OCI-LY1 (cell line): ENCODE results near the gene COLQ.

Source experiments
- H2AFZ ChIP-seq: fragments of 200-600 bp; sonication (generic), shearing (Covaris generic); 2 replicates; pipeline ENCODE4 v1.6.0; 2014; ENCODE audit warnings: antibody characterized with exemption, mild to moderate bottlenecking, low read length
- H3F3A ChIP-seq: fragments of 200-600 bp; sonication (generic), shearing (Covaris generic); 2 replicates; pipeline ENCODE4 v1.6.0; 2014; ENCODE audit warnings: mild to moderate bottlenecking, antibody characterized with exemption, low read length, moderate library complexity; ENCODE audit not compliant: insufficient read depth
- H3K27ac ChIP-seq: fragments of 200-600 bp; sonication (generic); 2 replicates; pipeline ENCODE4 v1.5.1; 2014; ENCODE audit warnings: low read length, mixed run types, mild to moderate bottlenecking, low read depth; ENCODE audit not compliant: poor library complexity, severe bottlenecking
- H3K27me3 ChIP-seq: fragments of 200-600 bp; sonication (generic); 2 replicates; pipeline ENCODE4 v1.6.0; 2014; ENCODE audit warnings: antibody characterized with exemption, mild to moderate bottlenecking, low read length, moderate library complexity; ENCODE audit not compliant: insufficient read depth
- H3K36me3 ChIP-seq: fragments of 200-600 bp; sonication (generic); 2 replicates; pipeline ENCODE4 v1.6.1; 2014; ENCODE audit warnings: mild to moderate bottlenecking, antibody characterized with exemption, low read length, moderate library complexity, mixed read lengths; ENCODE audit not compliant: insufficient read depth
- H3K4me1 ChIP-seq: fragments of 200-600 bp; sonication (generic); 2 replicates; pipeline ENCODE4 v1.5.1; 2014; ENCODE audit warnings: mild to moderate bottlenecking, low read length, moderate library complexity; ENCODE audit not compliant: insufficient read depth, severe bottlenecking
- H3K4me2 ChIP-seq: fragments of 200-600 bp; sonication (generic), shearing (Covaris generic); 2 replicates; pipeline ENCODE4 v1.6.1; 2014; ENCODE audit warnings: low read length
- H3K4me3 ChIP-seq: fragments of 200-600 bp; sonication (generic); 2 replicates; pipeline ENCODE4 v1.5.1; 2014; ENCODE audit warnings: low read length, low read depth, mild to moderate bottlenecking, mixed read lengths; ENCODE audit not compliant: poor library complexity, severe bottlenecking
- H3K79me2 ChIP-seq: fragments of 200-600 bp; shearing (Covaris generic); 2 replicates; pipeline ENCODE4 v1.6.1; 2016; ENCODE audit warnings: mixed run types, low read length, mixed read lengths; ENCODE audit not compliant: insufficient read depth
- H3K9ac ChIP-seq: fragments of 200-600 bp; sonication (generic), shearing (Covaris generic); 2 replicates; pipeline ENCODE4 v1.6.1; 2014; ENCODE audit warnings: mild to moderate bottlenecking, low read length, mixed read lengths
- H3K9me2 ChIP-seq: fragments of 200-600 bp; sonication (generic), shearing (Covaris generic); 2 replicates; pipeline ENCODE4 v1.6.1; 2014; ENCODE audit warnings: low read depth, mild to moderate bottlenecking, low read length, mixed read lengths
- H3K9me3 ChIP-seq: fragments of 200-600 bp; shearing (Covaris generic); 2 replicates; pipeline ENCODE4 v1.6.1; 2014; ENCODE audit warnings: low read length, mixed read lengths
- H4K20me1 ChIP-seq: fragments of 200-600 bp; sonication (generic), shearing (Covaris generic); 2 replicates; pipeline ENCODE4 v1.6.0; 2016; ENCODE audit warnings: mild to moderate bottlenecking, low read length; ENCODE audit not compliant: insufficient read depth
- CTCF ChIP-seq: fragments of 200-600 bp; sonication (generic), shearing (Covaris generic); IDR thresholded peaks from 2 replicates; pipeline ENCODE4 v1.5.1; 2017; ENCODE audit warnings: mild to moderate bottlenecking, antibody characterized with exemption, low read length, moderate library complexity, mixed read lengths
- EZH2 ChIP-seq: fragments of 200-600 bp; sonication (generic), shearing (Covaris generic); IDR thresholded peaks from 2 replicates; pipeline ENCODE4 v1.8.0; 2017; ENCODE audit warnings: borderline replicate concordance, mixed run types, mild to moderate bottlenecking, antibody characterized with exemption, low read length, moderate library complexity, mixed read lengths

COLQ gene

GRCh38 chr3:15450438-15451215 is 70.9 kb downstream of the COLQ start:
- no peaks in the 10 kb centered on the region for H3K27me3 ChIP-seq
- no peak overlapping the region for H3K4me3 ChIP-seq
- H3F3A ChIP-seq: no peaks in the 10 kb centered on the region
- H3K4me2 ChIP-seq: no peak overlapping the region
- no peaks in the 10 kb centered on the region for H3K4me1 ChIP-seq
- no peak for TF ChIP-seq CTCF
- TF ChIP-seq EZH2: no peak
- H3K36me3 ChIP-seq: no peaks in the 10 kb centered on the region
- no peaks in the 10 kb centered on the region for H4K20me1 ChIP-seq
- no peak overlapping the region for H2AFZ ChIP-seq
- no peaks in the 10 kb centered on the region for H3K9me3 ChIP-seq
- H3K27ac ChIP-seq: no peak overlapping the region
- no peak overlapping the region for H3K9ac ChIP-seq
- H3K9me2 ChIP-seq: no peaks in the 10 kb centered on the region
- H3K79me2 ChIP-seq: no peaks in the 10 kb centered on the region

GRCh38 chr3:15449489-15450224 is 71.8 kb downstream of the COLQ start:
- no peaks in the 10 kb centered on the region for H3K9me3 ChIP-seq
- no peak overlapping the region for H3K9ac ChIP-seq
- H3K27me3 ChIP-seq: no peaks in the 10 kb centered on the region
- no peaks in the 10 kb centered on the region for H3K4me1 ChIP-seq
- H4K20me1 ChIP-seq: no peaks in the 10 kb centered on the region
- H3F3A ChIP-seq: no peaks in the 10 kb centered on the region
- H3K4me2 ChIP-seq: no peak overlapping the region
- H3K79me2 ChIP-seq: no peaks in the 10 kb centered on the region
- H3K27ac ChIP-seq: no peak overlapping the region
- H2AFZ ChIP-seq: no peak overlapping the region
- H3K9me2 ChIP-seq: no peaks in the 10 kb centered on the region
- TF ChIP-seq EZH2 (no peak), CTCF (no peak)
- H3K36me3 ChIP-seq: no peaks in the 10 kb centered on the region
- no peak overlapping the region for H3K4me3 ChIP-seq

GRCh38 chr3:15443826-15444524 is 77.5 kb downstream of the COLQ start:
- H3K4me1 ChIP-seq: no peaks in the 10 kb centered on the region
- no peak for TF ChIP-seq EZH2
- no peak for TF ChIP-seq CTCF
- H2AFZ ChIP-seq: no peak overlapping the region
- no peaks in the 10 kb centered on the region for H3K9me2 ChIP-seq
- no peak overlapping the region for H3K9ac ChIP-seq
- no peak overlapping the region for H3K27ac ChIP-seq
- no peaks in the 10 kb centered on the region for H3K79me2 ChIP-seq
- no peaks in the 10 kb centered on the region for H3F3A ChIP-seq
- H3K27me3 ChIP-seq: no peaks in the 10 kb centered on the region
- H3K36me3 ChIP-seq: peaks cover 44% of the 10 kb centered on the region
- no peaks in the 10 kb centered on the region for H4K20me1 ChIP-seq
- H3K4me2 ChIP-seq: no peak overlapping the region
- no peak overlapping the region for H3K4me3 ChIP-seq
- no peaks in the 10 kb centered on the region for H3K9me3 ChIP-seq
